Measurements from ENCODE around the gene LHX5.

DNA sequence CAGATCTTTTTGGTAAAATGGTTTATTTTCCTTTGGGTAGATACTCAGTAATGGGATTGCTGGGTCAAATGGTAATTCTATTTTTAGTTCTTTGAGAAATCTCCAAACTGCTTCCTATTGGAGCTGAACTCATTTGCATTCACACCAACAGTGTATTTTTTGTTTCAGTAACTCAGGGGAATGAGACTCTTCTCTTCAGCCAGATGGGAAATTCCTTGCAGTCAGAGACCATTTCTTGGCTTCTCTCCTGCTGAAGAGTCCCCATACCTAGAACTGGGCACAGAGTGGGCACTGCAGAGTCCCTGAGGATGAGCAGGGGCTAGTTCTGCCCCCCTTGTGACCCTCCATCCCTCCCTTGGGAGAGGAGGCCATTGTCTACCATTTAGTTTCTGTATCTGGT is 38.7 kb downstream of the LHX5 start:
- TF ChIP-seq, protein P1, sequence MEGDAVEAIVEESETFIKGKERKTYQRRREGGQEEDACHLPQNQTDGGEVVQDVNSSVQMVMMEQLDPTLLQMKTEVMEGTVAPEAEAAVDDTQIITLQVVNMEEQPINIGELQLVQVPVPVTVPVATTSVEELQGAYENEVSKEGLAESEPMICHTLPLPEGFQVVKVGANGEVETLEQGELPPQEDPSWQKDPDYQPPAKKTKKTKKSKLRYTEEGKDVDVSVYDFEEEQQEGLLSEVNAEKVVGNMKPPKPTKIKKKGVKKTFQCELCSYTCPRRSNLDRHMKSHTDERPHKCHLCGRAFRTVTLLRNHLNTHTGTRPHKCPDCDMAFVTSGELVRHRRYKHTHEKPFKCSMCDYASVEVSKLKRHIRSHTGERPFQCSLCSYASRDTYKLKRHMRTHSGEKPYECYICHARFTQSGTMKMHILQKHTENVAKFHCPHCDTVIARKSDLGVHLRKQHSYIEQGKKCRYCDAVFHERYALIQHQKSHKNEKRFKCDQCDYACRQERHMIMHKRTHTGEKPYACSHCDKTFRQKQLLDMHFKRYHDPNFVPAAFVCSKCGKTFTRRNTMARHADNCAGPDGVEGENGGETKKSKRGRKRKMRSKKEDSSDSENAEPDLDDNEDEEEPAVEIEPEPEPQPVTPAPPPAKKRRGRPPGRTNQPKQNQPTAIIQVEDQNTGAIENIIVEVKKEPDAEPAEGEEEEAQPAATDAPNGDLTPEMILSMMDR (IDR thresholded peaks at IDR 0.05), result no peak
- TF ChIP-seq POLR2A (IDR thresholded peaks at IDR 0.05), result no peak
- TF ChIP-seq EP300 (IDR thresholded peaks at IDR 0.05), result no peak

All from tibial nerve (tissue), 4 donors.